ENCODE data around the gene FOXA3.

The FOXA3 gene

GRCh38 chr19:45817010-45817724 lies 47.0 kb upstream of the FOXA3 start (continued):
- TF ChIP-seq CTCF (tag by site-specific recombination; IDR thresholded peaks at IDR 0.05): peak; percentile 99
- TF ChIP-seq ZNF830 (tag by site-specific recombination; IDR thresholded peaks at IDR 0.05; ENCODE audit: low read depth): no peak
- peak; percentile 53; the same call in 1 of the 2 replicates for TF ChIP-seq ZSCAN30 (tag by site-specific recombination; IDR thresholded peaks at IDR 0.05)
- TF ChIP-seq KLF8 (tag by site-specific recombination; IDR thresholded peaks at IDR 0.05): 0 out of 2 replicates have a peak, but pooled peaks have one; percentile 29
- TF ChIP-seq ZNF629 (tag by site-specific recombination; IDR thresholded peaks at IDR 0.05): peak; percentile 26; the same call in 1 of the 2 replicates
- peak; percentile 44; the same call in 1 of the 2 replicates for TF ChIP-seq SP7 (tag by site-specific recombination; IDR thresholded peaks at IDR 0.05)
- peak; percentile 39 for TF ChIP-seq ZNF654 (tag by site-specific recombination; IDR thresholded peaks at IDR 0.05; ENCODE audit: low read depth)
- TF ChIP-seq ZEB2 (tag by site-specific recombination; IDR thresholded peaks at IDR 0.05): peak; percentile 46; the same call in 1 of the 2 replicates
- no peak for TF ChIP-seq GFI1B (tag by site-specific recombination; IDR thresholded peaks at IDR 0.05)
- TF ChIP-seq ZNF239 (tag by site-specific recombination; IDR thresholded peaks at IDR 0.05): no peak
- TF ChIP-seq ZNF223 (tag by site-specific recombination; IDR thresholded peaks at IDR 0.05): peak; percentile 86
- no peak for TF ChIP-seq TSHZ1 (tag by site-specific recombination; IDR thresholded peaks at IDR 0.05; ENCODE audit: borderline replicate concordance)
- TF ChIP-seq ZNF660 (tag by site-specific recombination; IDR thresholded peaks at IDR 0.05): peak; percentile 71
- TF ChIP-seq ZXDB (tag by site-specific recombination; IDR thresholded peaks at IDR 0.05): 0 out of 2 replicates have a peak, but pooled peaks have one; percentile 53
- peak; percentile 45; the same call in 1 of the 2 replicates for TF ChIP-seq SP3 (tag by site-specific recombination; IDR thresholded peaks at IDR 0.05)
- no peak for TF ChIP-seq ZNF433 (tag by site-specific recombination; IDR thresholded peaks at IDR 0.05; ENCODE audit: low read depth)
- 0 out of 2 replicates have a peak, but pooled peaks have one; percentile 27 for TF ChIP-seq ZNF335 (tag by site-specific recombination; conservative IDR thresholded peaks at IDR 0.05)
- TF ChIP-seq ZNF362 (tag by site-specific recombination; IDR thresholded peaks at IDR 0.05): peak; percentile 100

GRCh38 chr19:45817725-45818301 lies 46.3 kb upstream of the FOXA3 start:
- peaks cover 4% of the 10 kb centered on the region; the same call in 1 of the 2 replicates for H3K4me1 ChIP-seq (ENCODE audit: control insufficient read depth, insufficient read depth, low read length)
- POLR2A ChIA-PET: interaction anchor here (1.1 to 1.6 kb wide), 7 partner anchors 8 to 125 kb away, joined by 3 to 7 read pairs (median 3); partner anchors contain the start of genes QPCTL and SYMPK
- no peaks in the 10 kb centered on the region for H3K9me3 ChIP-seq (ENCODE audit: control insufficient read depth, insufficient read depth, low read depth, low read length)
- CTCF ChIA-PET: interaction anchor here (0.5 to 3.4 kb wide), 29 partner anchors 9 to 1020 kb away, joined by 3 to 80 read pairs (median 7); partner anchors contain the start of genes CCDC61, DMPK, DMWD and FOXA3
- peaks cover 0 to 40% of the 10 kb centered on the region in 2 experiments; a peak in 2 of 3 replicates for H3K36me3 ChIP-seq (ENCODE audit: control insufficient read depth in 2 of 2, insufficient read depth in 1 of 2, low read length in 2 of 2)
- H3K27ac ChIP-seq (ENCODE audit: extremely low read depth, low read depth, low read length): peak overlapping the region; percentile 56
- H3K4me3 ChIP-seq (ENCODE audit: low read depth, low read length): no peak overlapping the region
- peak; percentile 66 for TF ChIP-seq ZFHX2 (tag by site-specific recombination; conservative IDR thresholded peaks at IDR 0.05)
- TF ChIP-seq ZIC2 (tag by site-specific recombination; IDR thresholded peaks at IDR 0.05): peak; percentile 61; the same call in 1 of the 2 replicates
- peak; percentile 5 for TF ChIP-seq ZBTB26 (tag by site-specific recombination; optimal IDR thresholded peaks at IDR 0.05)
- no peak for TF ChIP-seq ZNF16 (tag by site-specific recombination; IDR thresholded peaks at IDR 0.05; ENCODE audit: low read depth)
- peak; percentile 39; the same call in 1 of the 2 replicates for TF ChIP-seq EGR2 (tag by site-specific recombination; IDR thresholded peaks at IDR 0.05; ENCODE audit: low read depth)
- 0 out of 2 replicates have a peak, but pooled peaks have one; percentile 52 for TF ChIP-seq REST (tag by site-specific recombination; IDR thresholded peaks at IDR 0.05)

All from HEK293 (cell line).